ENCODE data around the gene HS3ST3A1. TPM values are rescaled to one million over a fixed set of nuclear protein-coding genes. Genes with fewer than 3 reads are reported as not detected.

Gene HS3ST3A1
- total and polyA plus RNA-seq, 2 experiments from 2014 or later: 1.2 to 1.5 TPM

GRCh38 chr17:13589658-13590057 is 12.1 kb downstream of the HS3ST3A1 start:
- Histone ChIP-seq H3K27ac (peak overlapping the region; percentile 49), H3K36me3 (replicated peaks; ENCODE audit: insufficient read depth, low read depth) (no peaks in the 10 kb centered on the region), H3K4me1 (ENCODE audit: insufficient read depth) (peaks cover 4% of the 10 kb centered on the region), H3K4me2 (peak overlapping the region; percentile 8), H3K4me3 (no peak overlapping the region), H3K27me3 (no peaks in the 10 kb centered on the region), H3K9me3 (ENCODE audit: low read depth) (no peaks in the 10 kb centered on the region), H3K79me2 (no peaks in the 10 kb centered on the region), H2AFZ (peak overlapping the region; percentile 43), H4K20me1 (ENCODE audit: insufficient read depth, poor library complexity, severe bottlenecking) (no peaks in the 10 kb centered on the region), H3K9me2 (replicated peaks; ENCODE audit: insufficient read depth) (no peaks in the 10 kb centered on the region)
- 56% methylated on average over 6 of the region's 6 CpGs for WGBS (ENCODE audit: low lambda C conversion rate, missing lambda C conversion rate)
- TF ChIP-seq EZH2 (IDR thresholded peaks at IDR 0.05; ENCODE audit: borderline replicate concordance): no peak
- TF ChIP-seq EZH2phosphoT487 (IDR thresholded peaks at IDR 0.05; ENCODE audit: low read depth, severe bottlenecking, unreplicated experiment): no peak
- TF ChIP-seq CTCF (IDR thresholded peaks at IDR 0.05; ENCODE audit: poor library complexity): no peak
- DNase-seq (ENCODE audit: low spot score): no peak

GRCh38 chr17:13587487-13588338 is 14.0 kb downstream of the HS3ST3A1 start:
- no peak overlapping the region for H3K27ac ChIP-seq
- no peak overlapping the region for H2AFZ ChIP-seq
- H3K4me2 ChIP-seq: no peak overlapping the region
- TF ChIP-seq CTCF (IDR thresholded peaks at IDR 0.05; ENCODE audit: poor library complexity) (no peak), EZH2 (IDR thresholded peaks at IDR 0.05; ENCODE audit: borderline replicate concordance) (no peak), EZH2phosphoT487 (IDR thresholded peaks at IDR 0.05; ENCODE audit: low read depth, severe bottlenecking, unreplicated experiment) (no peak)
- no peaks in the 10 kb centered on the region for H3K36me3 ChIP-seq (replicated peaks; ENCODE audit: insufficient read depth, low read depth)
- no peaks in the 10 kb centered on the region for H4K20me1 ChIP-seq (ENCODE audit: insufficient read depth, poor library complexity, severe bottlenecking)
- no peak overlapping the region for H3K4me3 ChIP-seq
- no peaks in the 10 kb centered on the region for H3K27me3 ChIP-seq
- H3K9me2 ChIP-seq (replicated peaks; ENCODE audit: insufficient read depth): no peaks in the 10 kb centered on the region
- peaks cover 2% of the 10 kb centered on the region for H3K4me1 ChIP-seq (ENCODE audit: insufficient read depth)
- H3K9me3 ChIP-seq (ENCODE audit: low read depth): no peaks in the 10 kb centered on the region
- 81% methylated on average over 4 of the region's 4 CpGs for WGBS (ENCODE audit: low lambda C conversion rate, missing lambda C conversion rate)
- no peak for DNase-seq (ENCODE audit: low spot score)
- H3K79me2 ChIP-seq: no peaks in the 10 kb centered on the region

GRCh38 chr17:13584701-13585080 is 17.0 kb downstream of the HS3ST3A1 start:
- TF ChIP-seq EZH2phosphoT487 (IDR thresholded peaks at IDR 0.05; ENCODE audit: low read depth, severe bottlenecking, unreplicated experiment): no peak
- TF ChIP-seq CTCF (IDR thresholded peaks at IDR 0.05; ENCODE audit: poor library complexity): no peak
- TF ChIP-seq EZH2 (IDR thresholded peaks at IDR 0.05; ENCODE audit: borderline replicate concordance): no peak
- no peaks in the 10 kb centered on the region for H3K4me1 ChIP-seq (ENCODE audit: insufficient read depth)
- no peak overlapping the region for H3K4me2 ChIP-seq
- H4K20me1 ChIP-seq (ENCODE audit: insufficient read depth, poor library complexity, severe bottlenecking): no peaks in the 10 kb centered on the region
- no peaks in the 10 kb centered on the region for H3K27me3 ChIP-seq
- DNase-seq (ENCODE audit: low spot score): no peak
- H2AFZ ChIP-seq: no peak overlapping the region
- H3K9me2 ChIP-seq (replicated peaks; ENCODE audit: insufficient read depth): no peaks in the 10 kb centered on the region
- no peak overlapping the region for H3K4me3 ChIP-seq
- WGBS (ENCODE audit: low lambda C conversion rate, missing lambda C conversion rate): 86% methylated on average over 3 of the region's 3 CpGs
- H3K79me2 ChIP-seq: no peaks in the 10 kb centered on the region
- no peaks in the 10 kb centered on the region for H3K9me3 ChIP-seq (ENCODE audit: low read depth)
- no peaks in the 10 kb centered on the region for H3K36me3 ChIP-seq (replicated peaks; ENCODE audit: insufficient read depth, low read depth)
- no peak overlapping the region for H3K27ac ChIP-seq
